ENCODE measurements around the gene NOLC1. TPM values are rescaled to one million over a fixed set of nuclear protein-coding genes. Genes with fewer than 3 reads are reported as not detected.

The NOLC1 gene
- total and polyA plus RNA-seq, 3 experiments from 2014 or later = 76.6 to 330 (median 304) TPM

DNA sequence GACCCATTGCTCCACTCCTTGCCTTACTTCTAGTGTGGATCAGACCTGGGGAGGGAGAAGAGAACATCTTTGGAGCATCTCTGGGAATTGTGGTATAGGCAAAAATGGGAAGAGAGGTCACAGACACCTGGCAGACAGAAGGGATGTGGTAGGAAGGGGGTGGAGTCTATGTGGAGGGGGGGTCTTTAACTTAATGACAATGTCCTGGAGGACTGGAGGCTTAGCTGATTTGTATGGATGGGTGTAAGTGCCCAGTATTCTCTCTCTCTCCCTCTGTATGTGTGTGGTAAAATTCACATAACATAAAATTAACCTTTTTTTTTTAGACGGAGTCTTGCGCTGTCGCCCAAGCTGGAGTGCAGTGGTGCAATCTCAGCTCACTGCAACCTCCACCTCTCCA is 29.0 kb upstream of the NOLC1 start:
- no peaks in the 10 kb centered on the region for H3K27me3 Mint-ChIP-seq
- H3K4me1 Mint-ChIP-seq = peaks cover 22 to 39% (median 37%) of the 10 kb centered on the region in 3 donors
- peak overlapping the region in 1 of 7 donors; percentile 89 for H3K4me3 Mint-ChIP-seq
- ChIA-PET POLR2A (interaction anchor here (1.0 kb wide), 1 partner anchor 22 kb away, joined by 3 read pairs; no protein-coding TSS in a partner anchor), CTCF (interaction anchor here (2.0 kb wide), 1 partner anchor 9 kb away, joined by 13 read pairs; the partner anchor contains the start of gene PPRC1)
- Histone ChIP-seq H3K27ac (ENCODE audit: low read depth, low read length) (no peak overlapping the region), H3K27me3 (ENCODE audit: insufficient read depth, low read length, poor library complexity, severe bottlenecking) (no peaks in the 10 kb centered on the region), H3K4me1 (ENCODE audit: insufficient read depth, low read length) (peaks cover 26% of the 10 kb centered on the region), H3K4me3 (ENCODE audit: low read length) (no peak overlapping the region), H3K36me3 (ENCODE audit: insufficient read depth, low read length) (no peaks in the 10 kb centered on the region), H3K9me3 (ENCODE audit: low read length) (no peaks in the 10 kb centered on the region)
- H3K27ac Mint-ChIP-seq = peak overlapping the region in 5 of 8 donors; percentile 2 to 98 (median 54)
- no peaks in the 10 kb centered on the region for H3K9me3 Mint-ChIP-seq
- H3K36me3 Mint-ChIP-seq = peaks cover 0 to 5% (median 0%) of the 10 kb centered on the region in 3 donors
- no peak for DNase-seq

DNA sequence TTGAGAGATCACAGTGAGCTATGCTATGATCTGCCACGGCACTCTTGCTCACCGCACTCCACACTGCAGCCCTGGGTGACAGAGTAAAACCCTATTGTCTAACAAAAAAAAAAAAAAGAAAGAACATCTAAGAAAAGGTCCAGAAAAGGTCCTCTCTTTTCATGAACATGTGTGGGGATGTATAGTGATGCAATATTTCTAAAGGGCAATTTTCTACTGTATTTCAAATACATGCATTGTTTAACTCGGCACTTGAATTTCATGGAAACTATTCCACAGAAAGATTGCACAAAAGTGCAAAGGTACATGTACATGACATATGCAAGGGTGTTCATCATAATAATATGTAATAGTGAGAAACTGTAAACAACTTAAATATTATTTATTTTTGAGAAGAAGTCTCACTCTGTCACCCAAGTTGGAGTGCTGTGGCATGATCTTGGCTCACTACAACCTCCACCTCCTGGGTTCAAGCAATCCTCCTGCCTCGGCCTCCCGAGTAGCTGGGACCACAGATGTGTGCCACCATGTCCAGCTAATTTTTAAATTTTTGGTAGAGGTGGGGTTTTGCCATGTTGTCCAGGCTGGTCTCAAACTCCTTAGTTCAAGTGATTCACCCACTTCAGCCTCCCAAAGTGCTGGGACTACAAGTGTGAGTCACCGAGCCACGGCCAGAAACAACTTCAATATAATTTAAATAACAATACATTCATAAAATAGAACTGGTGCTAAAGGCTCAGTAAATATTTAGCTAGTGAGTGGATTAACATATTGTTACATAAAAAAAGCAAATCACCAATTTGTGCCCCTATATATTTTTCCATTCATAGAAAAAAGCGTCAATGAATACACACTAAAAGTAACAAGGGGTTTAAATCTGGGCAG is 20.7 kb upstream of the NOLC1 start:
- H3K27ac Mint-ChIP-seq = peak overlapping the region in 5 of 8 donors; percentile 29 to 99 (median 95)
- peaks cover 0 to 11% (median 0%) of the 10 kb centered on the region in 3 donors for H3K36me3 Mint-ChIP-seq
- H3K9me3 Mint-ChIP-seq = no peaks in the 10 kb centered on the region
- ChIA-PET CTCF (interaction anchor here (0.8 to 2.8 kb wide), 8 partner anchors 8 to 292 kb away, joined by 3 to 14 read pairs (median 6); partner anchors contain the start of gene NOLC1), POLR2A (interaction anchor here (0.6 to 1.4 kb wide), 4 partner anchors 13 to 21 kb away, joined by 3 to 6 read pairs (median 3); partner anchors contain the start of gene NOLC1)
- H3K4me3 Mint-ChIP-seq = peak overlapping the region in 1 of 7 donors; percentile 27
- H3K4me3 ChIP-seq (ENCODE audit: low read length) = no peak overlapping the region
- no peaks in the 10 kb centered on the region for H3K36me3 ChIP-seq (ENCODE audit: insufficient read depth, low read length)
- H3K4me1 ChIP-seq (ENCODE audit: insufficient read depth, low read length) = peaks cover 30% of the 10 kb centered on the region
- no peaks in the 10 kb centered on the region for H3K27me3 Mint-ChIP-seq
- DNase-seq = no peak
- H3K9me3 ChIP-seq (ENCODE audit: low read length) = no peaks in the 10 kb centered on the region
- peaks cover 33 to 40% (median 35%) of the 10 kb centered on the region in 3 donors for H3K4me1 Mint-ChIP-seq
- no peak overlapping the region for H3K27ac ChIP-seq (ENCODE audit: low read depth, low read length)
- H3K27me3 ChIP-seq (ENCODE audit: insufficient read depth, low read length, poor library complexity, severe bottlenecking) = no peaks in the 10 kb centered on the region

DNA sequence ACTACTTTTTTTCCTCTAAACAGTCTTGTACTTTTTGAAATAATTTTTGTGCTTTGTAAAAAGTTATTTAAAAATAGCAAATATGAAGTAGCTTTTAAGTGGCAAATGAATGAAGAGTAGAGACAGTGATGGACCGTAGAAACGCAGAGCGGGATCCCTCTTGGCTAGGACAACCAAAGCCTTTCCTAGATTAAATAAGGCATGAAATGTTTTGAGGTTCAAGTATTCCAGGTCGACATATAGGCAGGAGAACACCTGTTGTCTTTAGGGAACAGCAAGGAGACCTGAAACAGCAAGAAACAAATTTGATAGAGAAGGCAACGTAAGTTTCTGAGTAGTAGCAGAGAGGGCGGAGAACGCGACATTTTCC is 20.0 kb upstream of the NOLC1 start:
- H3K4me1 Mint-ChIP-seq = peaks cover 34 to 45% (median 35%) of the 10 kb centered on the region in 3 donors
- H3K27me3 Mint-ChIP-seq = no peaks in the 10 kb centered on the region
- H3K4me3 Mint-ChIP-seq = peak overlapping the region; percentile 92 to 100 (median 98)
- Histone ChIP-seq H3K4me3 (ENCODE audit: low read length) (peak overlapping the region; percentile 91), H3K27ac (ENCODE audit: low read depth, low read length) (peak overlapping the region; percentile 75), H3K9me3 (ENCODE audit: low read length) (no peaks in the 10 kb centered on the region), H3K27me3 (ENCODE audit: insufficient read depth, low read length, poor library complexity, severe bottlenecking) (no peaks in the 10 kb centered on the region), H3K36me3 (ENCODE audit: insufficient read depth, low read length) (no peaks in the 10 kb centered on the region), H3K4me1 (ENCODE audit: insufficient read depth, low read length) (peaks cover 30% of the 10 kb centered on the region)
- POLR2A ChIA-PET = interaction anchor here (0.9 to 1.4 kb wide), 4 partner anchors 13 to 314 kb away, joined by 3 to 4 read pairs (median 4); partner anchors contain the start of gene OGA
- H3K27ac Mint-ChIP-seq = peak overlapping the region; percentile 89 to 99 (median 96)
- H3K9me3 Mint-ChIP-seq = no peaks in the 10 kb centered on the region
- no peak for DNase-seq
- CTCF ChIA-PET = interaction anchor here (0.8 to 2.8 kb wide), 11 partner anchors 9 to 304 kb away, joined by 3 to 14 read pairs (median 3); partner anchors contain the start of gene NOLC1
- H3K36me3 Mint-ChIP-seq = peaks cover 0 to 12% (median 0%) of the 10 kb centered on the region in 3 donors

DNA sequence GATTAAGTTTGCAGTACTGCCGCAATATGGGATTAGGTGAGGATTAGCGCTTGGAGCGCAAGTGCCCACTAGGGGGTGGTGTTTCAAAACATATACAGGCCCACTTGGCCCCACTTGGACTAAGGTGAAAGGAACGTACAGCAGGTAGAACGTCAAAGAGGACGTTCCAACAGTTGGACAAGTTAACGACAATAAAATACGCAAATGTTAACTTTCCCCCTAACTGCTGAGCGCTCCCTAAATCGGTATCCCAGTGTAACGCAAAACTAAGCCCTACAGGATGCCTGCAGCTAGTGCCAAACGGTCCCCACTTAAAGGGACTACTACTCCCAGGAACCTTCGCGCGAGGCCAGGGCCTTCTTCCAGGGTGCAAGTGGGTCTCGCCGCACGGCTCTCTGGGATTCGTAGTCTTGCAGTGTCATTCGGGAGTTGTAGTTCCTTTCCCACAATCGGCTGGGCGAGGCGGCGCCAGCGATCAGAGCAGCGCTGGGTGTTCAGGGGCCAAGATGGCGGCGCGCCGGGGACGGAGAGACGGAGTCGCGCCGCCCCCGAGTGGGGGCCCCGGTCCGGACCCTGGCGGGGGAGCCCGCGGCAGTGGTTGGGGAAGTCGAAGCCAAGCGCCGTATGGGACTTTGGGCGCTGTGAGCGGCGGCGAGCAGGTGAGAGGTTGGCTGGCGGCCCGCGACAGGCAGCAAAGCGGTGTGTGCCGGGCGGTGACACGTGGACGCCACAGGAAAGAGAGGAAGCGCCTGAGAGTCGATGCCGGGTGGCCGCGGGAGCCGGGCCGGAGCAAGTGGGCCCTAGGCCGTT is 19.4 kb upstream of the NOLC1 start, which contains the start of gene PPRC1:
PPRC1 (plus strand) TSS at position 478 of the 810 bp plus-strand sequence; CDS start at position 507, 29 bp downstream.
- Histone ChIP-seq H3K27ac (ENCODE audit: low read depth, low read length) (peak within 1 kb of the TSS; percentile 75), H3K36me3 (ENCODE audit: insufficient read depth, low read length) (peaks cover 3% of the 10 kb centered on the region), H3K4me1 (ENCODE audit: insufficient read depth, low read length) (peaks cover 30% of the 10 kb centered on the region), H3K4me3 (ENCODE audit: low read length) (peak within 1 kb of the TSS; percentile 91), H3K9me3 (ENCODE audit: low read length) (no peaks in the 10 kb centered on the region), H3K27me3 (ENCODE audit: insufficient read depth, low read length, poor library complexity, severe bottlenecking) (no peaks in the 10 kb centered on the region)
- peak; percentile 94 to 98 (median 96) for DNase-seq
- peaks cover 0 to 18% (median 0%) of the 10 kb centered on the region in 3 donors for H3K36me3 Mint-ChIP-seq
- CTCF ChIA-PET = interaction anchor here (0.7 to 2.8 kb wide), 11 partner anchors 9 to 780 kb away, joined by 3 to 14 read pairs (median 4); partner anchors contain the start of gene NOLC1
- H3K27me3 Mint-ChIP-seq = no peaks in the 10 kb centered on the region
- peak within 1 kb of the TSS; percentile 89 to 99 (median 96) for H3K27ac Mint-ChIP-seq
- no peaks in the 10 kb centered on the region for H3K9me3 Mint-ChIP-seq
- POLR2A ChIA-PET = interaction anchor here (0.6 to 1.4 kb wide), 5 partner anchors 14 to 314 kb away, joined by 3 to 4 read pairs (median 3); partner anchors contain the start of gene OGA
- H3K4me3 Mint-ChIP-seq = peak within 1 kb of the TSS; percentile 92 to 100 (median 98)
- peaks cover 38 to 50% (median 40%) of the 10 kb centered on the region in 3 donors for H3K4me1 Mint-ChIP-seq

DNA sequence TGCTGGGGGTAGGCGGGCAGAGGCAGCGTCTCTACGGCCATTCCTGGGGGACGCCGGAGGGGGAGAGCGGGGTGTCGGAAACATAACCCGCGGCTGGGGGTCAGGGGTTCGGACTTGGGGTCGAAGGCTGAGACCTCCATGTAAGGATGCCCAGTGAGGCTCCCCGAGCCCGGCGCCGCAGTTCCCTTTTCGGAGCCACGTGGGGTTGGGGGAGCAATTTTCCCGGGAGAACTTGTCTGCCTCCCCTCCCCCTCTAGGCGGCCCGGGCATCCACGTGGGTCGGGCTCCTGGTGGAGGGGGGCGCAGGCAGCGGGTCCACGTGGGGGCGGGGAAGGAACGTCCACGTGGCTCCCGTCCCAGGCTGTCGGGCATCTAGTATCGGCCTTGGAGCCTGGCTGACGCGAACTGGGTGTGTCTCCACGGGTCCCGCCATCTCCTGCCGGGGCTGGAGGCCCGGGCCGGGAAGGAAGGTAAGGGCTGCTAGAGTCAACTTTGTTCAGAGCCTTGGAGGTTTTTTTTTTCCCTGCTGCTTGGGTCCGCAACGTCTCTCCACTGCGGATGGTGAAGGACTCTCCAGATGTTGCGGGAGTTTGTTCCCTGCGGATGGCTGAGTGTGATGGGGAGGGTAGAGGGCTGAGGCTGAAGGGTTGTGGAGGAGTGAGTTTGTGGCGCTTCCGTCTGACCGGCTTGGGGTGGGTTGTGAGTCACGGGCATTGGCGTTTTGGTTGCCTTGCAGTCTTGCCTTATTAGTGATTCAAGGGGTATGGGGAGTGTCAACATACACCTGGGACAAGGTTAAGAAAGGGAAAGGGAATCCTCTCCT is 18.6 kb upstream of the NOLC1 start:
- H3K4me1 ChIP-seq (ENCODE audit: insufficient read depth, low read length) = peaks cover 30% of the 10 kb centered on the region
- peak in 4 of 5 donors; percentile 9 to 53 (median 36) for DNase-seq
- H3K36me3 Mint-ChIP-seq = peaks cover 0 to 25% (median 0%) of the 10 kb centered on the region in 3 donors
- peak overlapping the region; percentile 89 to 99 (median 96) for H3K27ac Mint-ChIP-seq
- H3K27me3 ChIP-seq (ENCODE audit: insufficient read depth, low read length, poor library complexity, severe bottlenecking) = no peaks in the 10 kb centered on the region
- no peaks in the 10 kb centered on the region for H3K9me3 ChIP-seq (ENCODE audit: low read length)
- no peaks in the 10 kb centered on the region for H3K9me3 Mint-ChIP-seq
- peaks cover 38 to 50% (median 40%) of the 10 kb centered on the region in 3 donors for H3K4me1 Mint-ChIP-seq
- peak overlapping the region; percentile 92 to 100 (median 98) for H3K4me3 Mint-ChIP-seq
- H3K36me3 ChIP-seq (ENCODE audit: insufficient read depth, low read length) = peaks cover 11% of the 10 kb centered on the region
- CTCF ChIA-PET = no interaction called here
- H3K27ac ChIP-seq (ENCODE audit: low read depth, low read length) = peak overlapping the region; percentile 75
- POLR2A ChIA-PET = interaction anchor here (1.7 kb wide), 1 partner anchor 18 kb away, joined by 6 read pairs; the partner anchor contains the start of gene NOLC1
- no peaks in the 10 kb centered on the region for H3K27me3 Mint-ChIP-seq
- H3K4me3 ChIP-seq (ENCODE audit: low read length) = peak overlapping the region; percentile 91

DNA sequence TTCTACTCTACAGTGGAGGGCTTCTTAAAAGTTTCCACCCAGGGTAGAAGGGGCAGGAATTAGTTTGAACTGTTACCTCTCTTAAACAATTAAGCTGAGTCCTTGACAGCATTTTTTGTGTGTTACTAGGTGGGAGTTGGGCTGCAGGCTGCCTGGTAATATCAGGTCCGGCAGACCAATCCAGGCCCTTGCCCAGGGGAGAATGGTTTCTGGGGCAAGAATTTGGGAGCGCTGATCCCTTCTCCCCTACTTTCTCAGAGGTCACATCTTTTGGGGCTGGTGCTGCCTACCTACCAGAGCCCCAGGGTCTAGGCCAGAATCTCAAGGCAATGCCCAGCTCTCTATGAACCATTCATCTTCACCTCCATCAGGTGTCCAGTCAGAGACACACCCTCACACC is 17.8 kb upstream of the NOLC1 start:
- H3K36me3 Mint-ChIP-seq = peaks cover 0 to 33% (median 0%) of the 10 kb centered on the region in 3 donors
- H3K9me3 Mint-ChIP-seq = no peaks in the 10 kb centered on the region
- H3K36me3 ChIP-seq (ENCODE audit: insufficient read depth, low read length) = peaks cover 18% of the 10 kb centered on the region
- no peak overlapping the region for H3K27ac ChIP-seq (ENCODE audit: low read depth, low read length)
- no peaks in the 10 kb centered on the region for H3K9me3 ChIP-seq (ENCODE audit: low read length)
- H3K4me1 ChIP-seq (ENCODE audit: insufficient read depth, low read length) = peaks cover 30% of the 10 kb centered on the region
- peak overlapping the region; percentile 91 for H3K4me3 ChIP-seq (ENCODE audit: low read length)
- ChIA-PET POLR2A (interaction anchor here (1.7 kb wide), 1 partner anchor 17 kb away, joined by 6 read pairs; the partner anchor contains the start of gene NOLC1), CTCF (no interaction called here)
- no peaks in the 10 kb centered on the region for H3K27me3 ChIP-seq (ENCODE audit: insufficient read depth, low read length, poor library complexity, severe bottlenecking)
- no peak for DNase-seq
- H3K27ac Mint-ChIP-seq = peak overlapping the region; percentile 88 to 96 (median 92)
- peak overlapping the region; percentile 92 to 100 (median 98) for H3K4me3 Mint-ChIP-seq
- no peaks in the 10 kb centered on the region for H3K27me3 Mint-ChIP-seq
- H3K4me1 Mint-ChIP-seq = peaks cover 40 to 50% (median 40%) of the 10 kb centered on the region in 3 donors

All from CD8-positive, alpha-beta memory T cell (primary cell).